GM21367 (cell line): ENCODE results near the gene MXI1.

ENCODE experiments used
- ATAC-seq: cut with Tn5 transposase; IDR thresholded peaks from one replicate; pipeline ENCODE4 v1.9.1; 2021; ENCODE audit not compliant: unreplicated experiment

Gene MXI1

GRCh38 chr10:110215286-110216170 is 8.1 kb downstream of the MXI1 start:
- no peak for ATAC-seq

GRCh38 chr10:110216240-110216639 is 8.8 kb downstream of the MXI1 start:
- no peak for ATAC-seq

GRCh38 chr10:110216942-110217661 is 9.7 kb downstream of the MXI1 start:
- ATAC-seq: no peak

- no peak for ATAC-seq
Observed at GRCh38 chr10:110217662-110218008, 10.2 kb downstream of the MXI1 start.

GRCh38 chr10:110218632-110219031 is 11.2 kb downstream of the MXI1 start:
- no peak for ATAC-seq

- no peak for ATAC-seq
Observed at GRCh38 chr10:110219884-110220283, 12.5 kb downstream of the MXI1 start.

GRCh38 chr10:110220398-110220797 is 13.0 kb downstream of the MXI1 start:
- no peak for ATAC-seq

- ATAC-seq: no peak
Observed at GRCh38 chr10:110221044-110221720, 13.8 kb downstream of the MXI1 start.

GRCh38 chr10:110221721-110222261 is 14.4 kb downstream of the MXI1 start:
- ATAC-seq: peak; percentile 43

GRCh38 chr10:110222641-110223297 is 15.4 kb downstream of the MXI1 start:
- no peak for ATAC-seq

GRCh38 chr10:110223298-110223925 is 16.0 kb downstream of the MXI1 start:
- no peak for ATAC-seq

- ATAC-seq: no peak
Observed at GRCh38 chr10:110224992-110225391, 17.6 kb downstream of the MXI1 start.

GRCh38 chr10:110225441-110225755 is 18.0 kb downstream of the MXI1 start:
- ATAC-seq: no peak

- ATAC-seq: peak; percentile 73
Observed at GRCh38 chr10:110225756-110226542, 18.5 kb downstream of the MXI1 start.

GRCh38 chr10:110226543-110226925 is 19.1 kb downstream of the MXI1 start:
- ATAC-seq: no peak

GRCh38 chr10:110226926-110227641 is 19.7 kb downstream of the MXI1 start:
- no peak for ATAC-seq

- no peak for ATAC-seq
Observed at GRCh38 chr10:110228066-110228465, 20.7 kb downstream of the MXI1 start.

- no peak for ATAC-seq
Observed at GRCh38 chr10:110229155-110229554, 21.8 kb downstream of the MXI1 start.

GRCh38 chr10:110233846-110234245 is 26.4 kb downstream of the MXI1 start:
- no peak for ATAC-seq
